Astrocyte of the spinal cord (primary cell): ENCODE data around the gene FBRSL1.

Experiments used
- DNase-seq: peaks from one replicate; pipeline ENCODE4 v3.0.0; 2011; ENCODE audit warnings: low read depth, low spot score
- H3K4me3 ChIP-seq: 2 replicates; pipeline ENCODE4 v1.5.1; 2011; ENCODE audit warnings: low read depth, mild to moderate bottlenecking, low read length, moderate library complexity
- CTCF ChIP-seq: IDR thresholded peaks from 2 replicates; pipeline ENCODE4 v1.5.1; 2012; ENCODE audit warnings: low read depth, mild to moderate bottlenecking, low read length, inconsistent platforms
- in situ Hi-C: cut with HindIII; loops from 2 replicates; pipeline ENCODE4 v1.10.0; 2017; ENCODE audit warnings: low sequenced_read_pairs

FBRSL1 gene

GRCh38 chr12:132481345-132481744 lies 8.6 kb upstream of the FBRSL1 start:
- no peak for DNase-seq
- in situ Hi-C loops = no loop called here
- no peak overlapping the region for H3K4me3 ChIP-seq
- no peak for TF ChIP-seq CTCF

- TF ChIP-seq CTCF = no peak
- H3K4me3 ChIP-seq = no peak overlapping the region
- no peak for DNase-seq
- in situ Hi-C loops = no loop called here
These were observed 7.9 kb upstream of the FBRSL1 start for GRCh38 chr12:132481771-132482745.

DNA sequence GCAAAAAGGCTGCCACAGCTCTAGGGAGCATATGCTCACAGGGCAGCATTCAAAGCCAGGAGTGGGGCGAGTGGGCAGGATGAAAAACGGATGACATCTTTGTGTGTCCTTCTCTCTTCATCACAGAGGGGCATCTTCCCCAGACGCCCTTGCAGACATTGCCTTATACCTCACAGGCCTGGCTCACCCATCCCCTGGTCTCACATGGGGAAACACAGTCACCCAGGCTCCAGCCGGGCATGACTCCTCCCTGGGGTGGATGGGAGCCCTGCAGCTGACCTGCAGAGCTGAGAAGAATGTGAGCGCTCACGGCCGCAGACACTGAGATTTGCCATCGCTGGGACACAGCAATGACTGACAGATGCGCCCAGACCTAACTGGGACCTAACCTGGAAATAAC lies 7.2 kb upstream of the FBRSL1 start:
- TF ChIP-seq CTCF = no peak
- no peak for DNase-seq
- in situ Hi-C loops = no loop called here
- H3K4me3 ChIP-seq = no peak overlapping the region

DNA sequence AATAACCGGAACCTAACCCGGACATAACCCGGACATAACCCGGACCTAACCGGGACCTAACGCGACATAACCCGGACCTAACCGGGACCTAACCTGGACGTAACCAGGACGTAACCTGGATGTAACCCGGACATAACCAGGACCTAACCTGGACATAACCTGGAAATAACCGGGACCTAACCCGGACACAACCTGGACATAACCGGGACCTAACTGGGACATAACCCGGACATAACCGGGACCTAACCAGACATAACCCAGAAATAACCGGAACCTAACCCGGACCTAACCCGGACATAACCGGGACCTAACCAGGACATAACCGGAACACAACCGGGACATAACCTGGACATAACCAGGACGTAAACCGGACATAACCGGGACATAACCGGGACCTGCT lies 6.7 kb upstream of the FBRSL1 start:
- DNase-seq = no peak
- TF ChIP-seq CTCF = no peak
- in situ Hi-C loops = no loop called here

DNA sequence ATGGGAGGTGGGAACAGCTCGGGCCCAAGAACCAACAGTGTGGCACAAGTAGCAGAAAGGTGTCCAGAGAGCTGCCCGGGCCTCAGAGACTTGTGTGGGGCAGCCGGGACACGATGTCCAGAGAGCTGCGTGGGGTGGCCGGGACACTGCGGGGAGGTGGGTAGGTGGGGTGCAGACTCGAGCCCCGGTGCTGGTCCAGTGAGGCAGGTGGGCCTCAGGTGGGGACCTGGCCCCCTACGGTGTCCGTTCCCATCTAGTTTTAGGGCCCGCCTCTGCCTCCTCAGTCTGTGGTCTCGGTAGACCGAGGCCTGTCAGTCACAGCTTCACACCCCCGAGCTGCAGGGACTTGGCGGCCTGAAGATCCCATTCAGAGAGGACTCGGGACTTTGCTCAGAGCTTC lies 6.3 kb upstream of the FBRSL1 start:
- in situ Hi-C loops = no loop called here

More for the DNA sequence above, 6.7 kb upstream of the FBRSL1 start:
- no peak overlapping the region for H3K4me3 ChIP-seq

More for the DNA sequence above, 6.3 kb upstream of the FBRSL1 start:
- no peak overlapping the region for H3K4me3 ChIP-seq
- no peak for DNase-seq
- TF ChIP-seq CTCF = no peak
